Bone marrow (tissue), 2 donors: ENCODE data around the gene OR2T34.
"Not testable (repeated sequence)": the region's sequence is repeated elsewhere in the genome, so short reads cannot be mapped to it uniquely, and the experiment has no call there.

Source experiments
- DNase-seq, 2 donors: peaks; one replicate each; lab custom pipeline; 2025; lab: John Stamatoyannopoulos, UW

Gene OR2T34

GRCh38 chr1:248551027-248551426 is 23.5 kb downstream of the OR2T34 start:
- DNase-seq, result not testable (repeated sequence)

GRCh38 chr1:248547383-248547782 is 27.2 kb downstream of the OR2T34 start:
- DNase-seq, result not testable (repeated sequence)

- DNase-seq, result not testable (repeated sequence)
Observed at GRCh38 chr1:248537449-248537848, 37.1 kb downstream of the OR2T34 start.
